OCI-LY3 (cell line): ENCODE measurements around the gene CAMK2G.
A peak's percentile ranks its signal among the peaks of the same experiment; 100 is the strongest.

Experiments
- H2AFZ ChIP-seq: fragments of 200-600, 300-600 bp; shearing (Covaris generic); 2 replicates; pipeline ENCODE4 v1.6.0; 2014; ENCODE audit warnings: antibody characterized with exemption, low read depth, low read length
- H3K27ac ChIP-seq: fragments of 200-600, 300-600 bp; sonication (generic); 2 replicates; pipeline ENCODE4 v1.5.1; 2014; ENCODE audit warnings: mild to moderate bottlenecking, low read length, moderate library complexity, mixed read lengths
- H3K27me3 ChIP-seq: fragments of 200-600, 300-600 bp; sonication (generic); 2 replicates; pipeline ENCODE4 v1.6.1; 2014; ENCODE audit warnings: low read depth, low read length, mixed read lengths
- H3K36me3 ChIP-seq: fragments of 200-600, 300-600 bp; sonication (generic); replicated peaks from 2 replicates; pipeline ENCODE3; 2014; ENCODE audit warnings: low read depth, low read length, mixed read lengths
- H3K4me1 ChIP-seq: fragments of 300-600, 200-600 bp; sonication (generic); 2 replicates; pipeline ENCODE4 v1.6.1; 2014; ENCODE audit warnings: low read length, mixed read lengths
- H3K4me2 ChIP-seq: fragments of 200-600, 300-600 bp; sonication (generic); 2 replicates; pipeline ENCODE4 v1.6.1; 2014; ENCODE audit warnings: low read length, mixed read lengths
- H3K4me3 ChIP-seq: fragments of 300-600, 200-600 bp; sonication (generic); 2 replicates; pipeline ENCODE4 v1.5.1; 2014; ENCODE audit warnings: antibody characterized with exemption, mild to moderate bottlenecking, low read length, moderate library complexity
- H3K79me2 ChIP-seq: fragments of 300-600, 200-600 bp; shearing (Covaris generic); 2 replicates; pipeline ENCODE4 v1.6.1; 2014; ENCODE audit warnings: mild to moderate bottlenecking, low read length, mixed read lengths
- H3K9ac ChIP-seq: fragments of 300-600, 200-600 bp; shearing (Covaris generic); 2 replicates; pipeline ENCODE4 v1.6.0; 2014; ENCODE audit warnings: mild to moderate bottlenecking, low read length, moderate library complexity
- H3K9me3 ChIP-seq: fragments of 200-600, 300-600 bp; shearing (Covaris generic); 2 replicates; pipeline ENCODE4 v1.6.1; 2014; ENCODE audit warnings: low read length, mixed read lengths; ENCODE audit not compliant: insufficient read depth
- H4K20me1 ChIP-seq: fragments of 200-600, 300-600 bp; sonication (generic); 2 replicates; pipeline ENCODE4 v1.6.1; 2016; ENCODE audit warnings: low read length, mixed read lengths; ENCODE audit not compliant: insufficient read depth
- CTCF ChIP-seq: fragments of 200-600, 300-600 bp; sonication (generic); IDR thresholded peaks from 2 replicates; pipeline ENCODE4 v1.5.1; 2014; ENCODE audit warnings: antibody characterized with exemption, low read length, low read depth
- EZH2phosphoT487 ChIP-seq: fragments of 200-600 bp; shearing (Covaris generic); IDR thresholded peaks from 2 replicates; pipeline ENCODE4 v1.6.1; 2018; ENCODE audit warnings: antibody characterized with exemption, mixed run types, low read depth

CAMK2G gene

GRCh38 chr10:73810735-73811465, 63.5 kb downstream of the CAMK2G start:
- peak overlapping the region; percentile 77 for H3K9ac ChIP-seq
- peaks cover 8% of the 10 kb centered on the region for H3K79me2 ChIP-seq
- H3K27me3 ChIP-seq: no peaks in the 10 kb centered on the region
- H4K20me1 ChIP-seq: no peaks in the 10 kb centered on the region
- peak overlapping the region; percentile 96 for H3K4me3 ChIP-seq
- TF ChIP-seq CTCF (no peak), EZH2phosphoT487 (no peak)
- H3K9me3 ChIP-seq: no peaks in the 10 kb centered on the region
- 0 out of 2 replicates have a peak overlapping the region, but pooled peaks have one; percentile 4 for H2AFZ ChIP-seq
- peak overlapping the region; percentile 74 for H3K4me2 ChIP-seq
- peaks cover 20% of the 10 kb centered on the region for H3K36me3 ChIP-seq
- H3K27ac ChIP-seq: peak overlapping the region; percentile 42
- H3K4me1 ChIP-seq: peaks cover 6% of the 10 kb centered on the region; the same call in 1 of the 2 replicates

DNA sequence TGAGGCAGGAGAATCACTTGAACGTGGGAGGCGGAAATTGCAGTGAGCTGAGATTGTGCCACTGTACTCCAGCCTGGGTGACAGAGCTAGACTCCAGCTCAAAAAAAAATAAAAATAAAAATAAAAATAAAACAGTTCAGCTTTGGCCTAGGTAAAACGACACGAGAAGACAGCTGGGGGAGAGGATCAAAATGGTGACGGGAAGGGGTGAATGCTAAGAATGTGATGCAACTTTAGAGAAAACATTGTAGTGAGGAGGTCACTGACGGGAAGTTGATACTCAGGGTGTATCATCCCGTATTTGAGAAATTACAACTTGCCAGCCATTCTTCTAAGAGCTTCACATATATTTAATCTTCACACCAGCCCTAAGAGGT, 64.0 kb downstream of the CAMK2G start:
- Histone ChIP-seq H3K4me3 (peak overlapping the region; percentile 96), H3K4me1 (peaks cover 10% of the 10 kb centered on the region), H2AFZ (no peak overlapping the region), H3K27me3 (no peaks in the 10 kb centered on the region), H3K4me2 (peak overlapping the region; percentile 74), H3K9me3 (no peaks in the 10 kb centered on the region), H4K20me1 (no peaks in the 10 kb centered on the region), H3K36me3 (peaks cover 25% of the 10 kb centered on the region), H3K79me2 (peaks cover 8% of the 10 kb centered on the region), H3K27ac (no peak overlapping the region), H3K9ac (peak overlapping the region; percentile 77)
- TF ChIP-seq EZH2phosphoT487 (no peak), CTCF (no peak)

- Histone ChIP-seq H3K79me2 (peaks cover 8% of the 10 kb centered on the region), H3K4me1 (peaks cover 21% of the 10 kb centered on the region), H2AFZ (no peak overlapping the region), H3K36me3 (peaks cover 25% of the 10 kb centered on the region), H3K9ac (no peak overlapping the region), H4K20me1 (no peaks in the 10 kb centered on the region), H3K4me3 (no peak overlapping the region), H3K9me3 (no peaks in the 10 kb centered on the region), H3K4me2 (no peak overlapping the region), H3K27ac (no peak overlapping the region), H3K27me3 (no peaks in the 10 kb centered on the region)
- TF ChIP-seq EZH2phosphoT487 (no peak), CTCF (no peak)
Measured at GRCh38 chr10:73809061-73809818, 65.1 kb downstream of the CAMK2G start.
